Hepatic stellate cell (primary cell): ENCODE results near the gene C3.
A peak's percentile ranks its signal among the peaks of the same experiment; 100 is the strongest.
"Not testable (repeated sequence)": the region's sequence is repeated elsewhere in the genome, so short reads cannot be mapped to it uniquely, and the experiment has no call there.

Source experiments
- DNase-seq: peaks from one replicate; pipeline ENCODE4 v3.0.0; 2011; ENCODE audit warnings: low spot score

Gene C3

DNA sequence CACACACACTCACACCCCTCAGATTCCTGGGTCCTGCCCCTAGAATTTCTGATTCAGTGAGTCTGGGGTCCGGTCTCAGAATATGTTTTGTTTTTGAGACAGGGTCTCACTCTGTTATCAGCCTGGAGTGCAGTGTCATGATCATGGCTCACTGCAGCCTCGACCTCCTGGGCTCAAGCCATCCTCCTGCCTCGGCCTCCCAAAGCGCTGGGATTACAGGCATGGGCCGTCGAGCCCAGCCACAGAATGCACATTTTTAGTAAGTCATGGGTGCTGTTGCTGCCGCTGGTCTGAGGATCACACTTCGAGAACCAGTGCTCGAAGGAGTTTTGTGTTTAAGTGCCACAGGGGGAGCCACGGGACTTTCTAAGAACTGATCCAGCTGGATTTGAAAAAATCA, 28.4 kb downstream of the C3 start:
- DNase-seq: no peak

DNA sequence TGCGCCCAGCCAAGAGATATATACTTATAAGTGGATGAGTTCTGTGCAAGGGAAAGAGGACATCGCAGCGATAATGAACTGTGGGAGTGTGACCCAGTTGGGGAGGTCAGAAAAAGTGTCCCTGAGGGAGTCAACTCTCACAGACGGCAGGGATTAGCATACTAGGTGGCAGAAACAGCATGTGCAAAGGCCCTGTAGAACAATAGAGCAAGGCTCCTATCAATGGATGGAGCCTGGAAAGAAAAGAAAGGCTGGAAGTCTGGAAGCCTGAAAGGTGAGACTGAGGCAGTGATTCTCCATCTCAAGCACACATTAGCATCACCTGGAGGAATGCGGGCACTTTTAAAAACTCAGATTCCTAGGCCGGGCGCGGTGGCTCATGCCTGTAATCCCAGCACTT, 29.1 kb downstream of the C3 start:
- no peak for DNase-seq

DNA sequence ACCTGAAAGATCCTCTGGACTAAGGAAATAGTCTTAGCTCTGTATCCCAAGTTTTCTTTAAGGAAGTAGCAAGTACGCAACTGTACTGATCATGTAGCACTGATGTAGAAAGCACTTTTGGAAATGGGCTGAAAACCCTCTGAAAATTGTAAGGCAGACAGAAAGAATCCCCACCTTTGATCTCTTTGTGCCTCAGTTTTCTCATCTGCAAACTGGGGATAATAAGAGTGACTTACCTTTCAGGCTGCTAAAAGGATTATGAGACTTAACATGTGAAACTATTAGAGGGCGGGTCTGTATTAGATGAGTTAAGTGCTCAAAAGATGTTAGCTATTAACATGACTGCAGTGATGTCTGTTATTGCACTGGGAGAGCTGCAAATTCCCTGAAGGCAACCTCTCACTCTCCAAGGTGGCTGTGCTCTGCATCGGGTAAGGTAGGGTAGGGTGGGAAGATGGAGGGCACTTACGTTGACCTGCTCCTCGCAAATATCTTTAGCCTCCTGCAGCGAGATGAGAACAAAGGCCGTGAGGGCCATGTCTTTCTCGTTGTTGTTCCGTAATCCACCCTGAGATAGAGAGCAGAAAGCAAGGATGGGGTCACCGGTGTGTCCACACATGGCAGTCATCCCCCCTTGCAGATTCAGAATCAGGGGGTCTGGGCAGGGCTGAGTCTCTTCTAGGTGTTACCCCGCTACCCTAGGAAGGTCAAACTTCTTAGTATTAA, 30.1 kb downstream of the C3 start:
- no peak for DNase-seq

DNA sequence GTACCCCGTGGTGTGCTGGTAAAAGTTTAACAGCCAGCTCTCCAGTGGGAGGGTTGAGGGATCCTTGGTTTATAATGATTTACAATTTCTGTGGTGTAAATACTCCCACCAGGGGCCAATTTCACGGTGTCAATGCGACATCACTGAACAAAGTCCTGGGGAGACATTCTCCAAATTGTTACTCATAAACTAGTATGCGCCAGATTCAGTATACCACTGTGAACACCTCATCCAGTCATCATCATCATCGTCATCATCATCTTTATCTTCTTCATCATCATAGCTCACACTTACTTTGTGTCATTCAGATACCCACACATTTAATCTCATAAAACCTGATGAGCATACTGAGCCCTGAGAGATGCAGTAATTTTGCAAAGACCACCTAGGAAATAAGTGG, 33.3 kb downstream of the C3 start:
- no peak for DNase-seq

DNA sequence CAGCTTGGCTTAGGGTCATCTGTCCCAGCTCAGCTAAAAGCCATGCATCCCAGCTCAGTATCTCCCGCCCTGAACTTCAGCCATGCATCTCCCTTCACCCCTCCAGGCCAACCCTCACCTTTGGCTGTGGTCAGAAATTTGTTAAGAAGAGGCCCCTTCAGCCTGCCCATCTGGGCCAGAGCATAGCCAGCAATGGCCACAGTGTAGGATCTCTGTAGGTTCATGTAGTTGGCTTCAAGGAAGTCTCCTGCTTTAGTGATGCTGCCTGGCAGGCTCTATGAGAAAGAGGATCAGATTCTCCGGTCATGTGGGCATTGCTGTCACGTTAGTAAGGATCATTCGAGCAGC, 33.8 kb downstream of the C3 start:
- no peak for DNase-seq

DNA sequence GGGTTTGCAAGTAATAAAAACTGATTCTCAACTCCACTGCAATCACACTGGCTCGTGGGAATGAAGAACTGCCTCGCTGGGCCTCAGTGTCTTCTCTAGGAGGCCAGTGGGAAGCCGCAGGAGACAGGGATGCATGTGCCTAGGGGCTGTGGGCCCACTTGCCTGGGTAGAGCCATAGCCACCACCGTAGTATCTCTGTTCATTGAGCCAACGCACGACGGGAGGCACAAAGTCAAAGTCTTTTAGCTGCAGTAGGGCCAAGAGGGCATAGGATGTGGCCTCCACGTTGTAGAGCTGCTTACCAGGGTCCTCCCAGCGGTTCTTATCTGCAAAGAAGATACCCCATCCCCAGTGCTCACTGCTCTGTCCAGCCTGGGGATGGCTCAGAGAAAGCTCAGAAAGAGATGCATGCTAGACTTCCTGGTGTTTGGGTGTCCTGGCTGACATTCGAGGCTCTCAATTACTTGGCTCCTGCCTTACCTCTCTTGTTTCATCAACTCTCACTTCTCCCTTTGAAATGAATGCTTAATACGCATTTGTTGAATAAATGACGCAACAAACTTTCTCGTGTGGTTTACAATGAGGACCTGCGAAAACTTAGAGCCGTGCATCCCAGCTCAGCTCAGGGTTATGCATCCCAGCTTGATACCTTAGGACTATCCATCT, 34.4 kb downstream of the C3 start:
- no peak for DNase-seq

DNA sequence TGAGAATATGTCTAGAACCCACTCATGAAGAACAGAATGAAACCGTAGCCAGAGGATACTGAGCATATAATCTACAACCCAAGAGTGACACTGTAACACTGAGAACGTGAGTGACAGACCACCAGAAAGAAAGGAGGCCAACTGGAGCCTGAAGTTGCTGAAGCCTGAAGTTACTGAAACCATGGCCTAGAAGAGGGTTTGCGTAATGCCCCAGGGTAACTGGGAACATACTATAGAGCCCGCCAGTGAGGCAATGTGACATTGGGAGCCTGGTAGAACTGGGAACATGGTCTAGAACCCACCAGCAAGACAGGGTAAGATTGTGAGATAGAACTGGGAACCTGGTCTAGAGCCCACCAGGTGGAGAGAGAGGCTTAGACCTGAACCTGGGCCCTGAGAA, 35.0 kb downstream of the C3 start:
- DNase-seq: no peak

DNA sequence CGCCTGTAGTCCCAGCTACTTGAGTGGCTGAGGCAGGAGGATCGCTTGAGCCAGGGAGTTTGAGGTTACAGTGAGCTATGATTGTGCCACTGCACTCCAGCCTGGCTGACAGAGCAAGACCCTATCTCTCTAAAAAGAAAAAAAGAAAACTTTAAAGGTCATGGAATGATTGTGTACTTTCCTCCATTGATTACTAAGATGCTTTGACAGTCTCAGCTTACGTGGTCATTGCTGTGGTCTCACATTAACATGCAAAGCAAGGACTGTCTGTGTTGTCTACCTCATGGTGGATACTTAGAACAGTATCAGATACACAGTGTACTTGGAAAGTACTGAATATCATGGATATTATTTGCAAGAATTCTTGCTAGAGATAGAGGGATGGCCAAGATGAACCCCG, 36.5 kb downstream of the C3 start:
- no peak for DNase-seq

DNA sequence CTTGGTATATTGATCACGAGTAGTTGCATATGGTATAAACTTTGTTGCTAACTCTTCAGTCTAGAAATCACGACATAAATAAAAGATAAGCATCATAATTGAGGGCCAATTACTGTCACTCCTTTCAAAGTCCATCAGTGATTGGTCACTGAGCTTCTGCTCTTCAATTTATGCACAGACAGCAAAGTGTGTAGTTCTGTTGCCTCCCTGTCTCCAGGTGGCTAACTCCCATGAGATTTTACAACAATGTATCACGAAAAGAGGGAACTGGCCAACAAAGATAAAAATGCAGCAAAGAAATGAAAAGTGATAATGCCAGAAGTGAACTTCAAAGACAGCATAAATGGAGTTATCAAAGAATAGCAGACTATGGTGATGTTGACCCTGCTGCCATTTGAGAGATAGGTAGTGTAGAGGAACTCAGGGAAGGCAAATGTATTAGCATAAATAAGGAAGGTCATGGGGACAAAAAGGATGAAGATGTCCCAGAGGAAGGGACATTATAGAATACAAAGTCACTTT, 37.8 kb downstream of the C3 start:
- no peak for DNase-seq

DNA sequence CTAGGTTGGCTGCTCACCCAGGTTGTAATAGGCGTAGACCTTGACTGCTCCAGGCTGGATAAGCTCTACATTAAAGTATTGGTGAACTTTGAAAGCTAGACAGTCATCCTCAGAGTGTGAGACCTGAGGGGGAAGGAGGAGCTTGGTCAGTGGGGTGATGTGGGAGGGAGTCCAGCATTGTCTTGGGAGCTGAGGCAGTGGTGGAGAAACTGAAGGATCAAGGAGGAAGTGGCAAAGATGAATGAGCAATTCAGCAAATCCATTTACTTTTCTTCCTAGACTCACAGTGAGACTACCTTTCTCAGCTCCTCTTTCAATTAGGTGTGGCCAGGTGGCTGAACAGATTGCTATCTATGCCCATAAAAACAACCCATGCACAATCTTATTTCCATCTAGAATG, 40.3 kb downstream of the C3 start:
- DNase-seq: no peak

DNA sequence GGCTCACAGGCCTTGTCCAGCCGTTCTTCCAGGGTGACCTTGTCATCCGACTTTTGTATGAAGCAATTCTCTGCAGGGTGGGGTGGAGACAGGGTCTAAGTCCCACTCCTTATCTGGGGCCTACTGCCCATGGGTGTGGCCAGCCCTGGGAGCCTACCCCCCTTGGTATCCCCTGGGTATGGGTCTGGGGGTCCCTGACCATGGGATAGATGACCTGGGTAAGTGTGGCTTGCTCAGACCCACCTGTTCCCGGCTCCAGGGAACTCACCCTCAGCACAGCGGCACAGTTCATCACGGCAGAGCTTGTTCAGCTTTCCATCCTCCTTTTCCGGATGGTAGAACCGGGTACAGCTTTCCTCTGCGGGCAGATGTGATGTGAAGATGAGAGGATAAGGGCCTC, 41.3 kb downstream of the C3 start:
- no peak for DNase-seq

DNA sequence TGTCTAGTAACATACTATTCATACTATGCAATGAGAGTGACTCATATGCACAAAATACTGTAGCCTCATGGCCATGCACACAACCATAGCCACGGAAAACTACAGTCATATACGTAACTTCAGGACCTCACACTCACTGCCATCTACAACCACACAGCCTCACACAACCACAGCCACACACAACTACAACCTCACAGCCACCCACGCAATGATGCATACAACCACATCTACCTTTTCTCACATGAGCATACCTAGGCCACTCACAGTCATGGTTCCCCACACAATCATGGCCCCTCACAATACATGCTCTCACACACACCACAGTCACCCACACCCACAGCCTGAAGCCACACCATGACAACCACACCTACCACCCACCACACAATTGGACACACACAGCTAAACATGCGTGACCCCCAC, 41.8 kb downstream of the C3 start:
- no peak for DNase-seq

DNA sequence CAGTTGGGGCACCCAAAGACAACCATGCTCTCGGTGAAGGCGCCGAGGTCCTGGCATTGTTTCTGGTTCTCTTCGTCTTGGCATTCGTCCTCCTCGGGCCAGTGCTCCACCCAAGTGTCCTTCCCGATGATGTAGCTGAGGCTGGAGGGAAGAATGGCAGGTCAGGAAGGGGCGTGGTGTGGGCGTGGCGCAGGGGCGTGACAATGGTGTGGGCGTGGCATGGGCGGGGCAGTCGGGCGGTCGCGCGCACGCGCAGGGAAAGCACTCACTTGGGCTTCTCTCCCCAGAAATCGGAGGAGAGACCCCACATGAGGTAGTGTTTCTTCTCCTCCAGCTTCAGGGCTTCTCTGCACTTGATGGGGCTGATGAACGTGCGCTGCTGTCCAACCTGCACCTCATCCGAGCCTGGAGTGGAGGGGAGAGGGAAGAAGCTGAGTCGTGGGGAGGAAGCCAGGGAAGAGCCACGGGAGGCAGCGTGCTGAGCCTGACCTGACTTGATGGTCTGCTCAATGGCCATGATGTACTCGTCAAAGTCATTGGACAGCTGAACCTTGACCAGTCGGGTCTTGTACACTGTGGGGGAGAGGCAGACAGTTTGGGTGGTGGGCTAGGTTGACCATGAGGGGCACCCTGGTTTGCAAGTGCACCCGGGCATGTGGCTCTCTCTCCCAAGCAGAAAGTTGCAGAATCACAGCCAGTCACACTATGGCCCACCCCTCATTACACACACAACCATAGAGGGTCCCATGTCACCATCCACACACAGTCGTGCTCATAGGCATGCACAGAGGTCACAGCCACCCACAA, 42.4 kb downstream of the C3 start:
- no peak for DNase-seq

DNA sequence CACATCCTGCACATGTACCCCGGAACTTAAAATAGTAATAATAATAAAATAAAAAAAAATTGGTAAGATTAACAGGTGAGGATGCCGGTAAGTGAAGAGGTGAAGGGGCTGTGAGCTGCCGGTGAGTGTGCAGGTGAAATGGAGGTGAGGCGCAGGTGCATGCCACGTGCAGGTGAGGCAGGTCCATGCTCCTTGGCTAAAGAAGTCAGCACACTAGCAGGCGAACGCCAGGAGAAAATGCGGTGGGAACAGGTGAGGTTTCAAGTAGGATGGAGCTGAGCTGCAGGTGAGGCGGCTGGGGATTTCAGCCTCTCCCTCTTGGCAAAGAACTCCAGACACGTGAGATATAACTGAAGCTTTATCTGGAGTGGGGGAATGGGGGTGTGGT, 43.0 kb downstream of the C3 start:
- DNase-seq: no peak

DNA sequence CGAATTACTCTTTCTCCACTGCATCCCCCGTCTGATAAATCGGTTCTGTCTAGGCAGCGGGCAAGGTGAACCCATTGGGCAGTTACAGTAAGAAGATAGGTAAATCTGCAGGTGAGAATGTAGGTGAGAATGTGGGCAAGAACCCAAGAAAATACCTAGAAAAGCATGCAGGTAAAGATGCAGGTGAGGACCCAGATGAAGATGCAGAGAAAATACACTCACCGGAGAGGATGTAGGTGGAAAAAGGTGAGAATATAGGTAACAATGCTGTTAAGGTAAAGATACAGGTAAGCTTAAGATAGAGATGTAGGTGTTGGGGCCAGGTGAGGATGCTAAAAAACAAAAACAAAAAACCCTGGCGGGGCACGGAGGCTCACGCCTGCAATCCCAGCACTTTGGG, 44.2 kb downstream of the C3 start:
- DNase-seq: no peak

DNA sequence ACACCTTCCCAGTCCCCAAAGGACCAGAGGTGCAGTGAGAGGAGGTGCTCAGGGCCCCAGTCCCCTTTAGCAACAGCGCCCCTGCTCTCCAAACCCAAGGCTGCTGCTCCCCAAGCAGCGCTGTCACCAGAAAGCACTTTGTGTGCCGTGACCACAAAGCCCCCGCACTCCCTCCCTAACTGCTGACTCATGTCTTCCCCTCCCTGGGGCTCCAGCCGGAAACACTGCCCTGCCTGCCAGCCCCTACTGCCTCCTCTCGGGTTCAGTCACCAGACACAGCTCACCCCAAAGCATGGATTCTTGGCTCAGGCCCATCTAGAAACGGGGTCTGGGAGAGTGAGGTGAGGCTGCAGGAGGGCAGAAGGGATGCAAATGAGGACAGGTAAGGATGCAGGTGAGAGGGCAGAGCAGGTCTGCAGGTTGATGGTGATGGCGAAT, 45.6 kb downstream of the C3 start:
- peak; percentile 59 for DNase-seq

DNA sequence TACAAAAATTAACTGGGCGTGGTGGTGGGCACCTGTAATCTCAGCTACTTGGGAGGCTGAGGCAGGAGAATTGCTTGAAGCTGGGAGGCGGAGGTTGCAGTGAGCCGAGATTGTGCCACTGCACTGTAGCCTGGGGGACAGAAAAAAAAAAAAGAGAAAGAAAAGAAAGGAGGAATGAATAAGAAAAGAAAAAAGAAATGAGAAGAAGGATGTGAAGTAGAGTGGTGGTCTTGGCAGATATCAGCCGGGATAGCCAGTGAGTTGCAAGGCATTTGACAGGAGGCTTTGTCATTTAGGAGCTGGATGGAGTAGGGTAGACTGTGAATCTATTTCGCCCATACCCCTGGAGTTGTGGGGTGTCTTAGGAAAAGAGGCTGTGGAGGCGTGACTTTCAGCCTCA, 46.0 kb downstream of the C3 start:
- DNase-seq: not testable (repeated sequence)

DNA sequence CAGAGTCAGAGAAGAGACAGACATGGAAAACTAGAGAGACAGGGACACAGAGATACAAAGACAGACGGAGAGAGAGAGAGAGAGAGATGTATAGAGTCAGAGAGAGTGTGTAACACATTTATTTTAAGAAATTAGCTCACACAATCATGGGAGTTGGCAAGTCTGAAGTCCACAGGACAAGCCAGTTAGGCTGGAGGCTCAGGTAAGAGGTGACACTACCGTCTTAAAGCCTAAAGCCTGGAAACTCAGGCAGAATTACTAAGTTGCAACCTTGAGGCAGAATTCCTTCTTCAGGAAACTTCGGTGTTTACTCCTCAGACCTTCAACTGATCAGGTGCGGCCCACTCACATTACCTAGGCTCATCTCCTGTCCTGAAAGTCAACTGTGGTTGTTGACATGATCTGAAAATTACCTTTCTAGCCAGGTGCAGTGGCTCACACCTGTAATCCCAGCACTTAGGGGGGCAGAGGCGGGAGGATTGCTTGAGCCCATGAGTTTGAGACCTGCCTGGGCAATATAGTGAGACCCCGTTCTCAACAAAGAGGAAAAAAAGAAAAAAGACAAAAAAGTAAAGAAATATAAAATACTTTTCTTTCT, 47.7 kb downstream of the C3 start:
- no peak for DNase-seq

DNA sequence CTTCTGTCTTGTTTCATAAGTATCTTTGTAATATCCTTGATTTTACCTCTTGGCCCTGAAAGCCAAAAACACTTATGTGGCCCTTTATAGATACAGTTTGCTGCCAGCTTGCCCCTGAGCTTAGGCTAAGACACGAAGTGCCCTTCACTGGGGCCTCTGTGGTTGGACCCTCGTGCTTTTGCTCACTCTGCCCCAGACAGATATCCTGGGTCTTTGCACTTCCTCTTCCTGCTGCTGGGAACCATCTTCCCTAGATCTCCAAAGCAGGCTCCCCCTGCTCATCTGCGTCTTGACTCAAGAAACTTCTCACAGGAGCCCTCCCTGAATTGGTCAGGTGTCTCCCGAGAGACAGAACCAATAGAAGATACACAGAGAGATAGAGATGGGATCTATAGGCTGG, 48.5 kb downstream of the C3 start:
- DNase-seq: no peak

DNA sequence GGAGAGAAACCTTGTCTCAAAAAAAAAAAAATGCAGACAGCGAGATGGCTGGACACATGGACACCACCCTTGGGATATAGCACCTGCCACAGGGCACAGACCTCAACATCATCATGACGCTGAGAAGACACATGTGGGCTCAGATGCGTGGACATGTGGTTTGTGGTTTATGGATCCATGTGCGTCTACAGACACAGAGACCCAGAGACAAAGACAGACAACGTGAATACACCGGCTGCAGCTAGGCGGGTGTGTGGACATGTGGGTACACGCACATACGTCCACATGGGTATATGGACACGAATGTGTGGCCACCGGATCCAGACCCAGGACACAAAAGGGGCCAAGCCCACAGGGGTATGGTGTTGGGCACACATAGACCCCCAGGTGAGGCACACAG, 51.8 kb downstream of the C3 start:
- DNase-seq: no peak

DNA sequence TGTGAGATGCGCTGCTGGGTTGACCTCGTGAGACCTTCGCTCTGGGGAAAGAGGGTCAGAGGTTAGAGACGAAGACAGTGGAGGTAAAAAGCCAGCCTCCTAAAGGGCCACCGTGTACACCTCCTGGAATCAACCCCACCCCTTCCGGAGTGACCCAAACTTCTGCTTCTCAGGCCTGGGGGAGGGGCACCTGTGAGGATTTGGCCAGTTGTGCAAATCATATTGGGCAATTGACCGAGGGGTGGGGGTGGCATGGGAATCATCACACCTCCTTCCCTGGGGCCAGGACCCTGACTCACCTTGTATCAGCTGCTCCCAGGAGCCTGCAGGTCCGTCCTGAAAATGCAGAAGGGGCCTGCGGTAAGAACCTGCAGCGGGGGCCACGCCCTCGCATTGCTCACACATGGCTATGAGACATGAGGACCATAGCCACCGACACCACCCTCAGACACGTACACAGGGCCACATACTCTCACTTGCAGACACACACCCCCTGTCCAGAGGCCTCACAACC, 53.3 kb downstream of the C3 start:
- no peak for DNase-seq

DNA sequence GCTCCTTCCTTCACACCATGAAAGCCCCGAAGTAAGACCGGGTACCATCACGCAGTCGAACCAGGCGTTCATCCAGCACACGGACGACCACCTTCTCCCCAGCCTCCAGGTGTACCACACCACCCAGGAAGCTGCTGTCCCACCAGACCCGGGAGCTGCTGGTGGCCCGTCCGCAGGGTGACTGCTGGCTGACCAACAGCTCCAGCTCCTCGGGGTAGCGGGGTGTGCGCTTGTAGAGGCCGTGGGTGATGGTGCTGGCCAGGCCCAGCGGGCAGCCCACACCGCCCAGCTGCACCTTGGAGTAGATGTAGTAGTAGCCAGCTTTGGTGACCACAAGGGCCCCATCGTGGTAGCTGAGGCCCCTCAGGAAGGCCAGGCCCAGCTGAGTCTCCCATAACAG, 55.5 kb downstream of the C3 start:
- no peak for DNase-seq
